Measurements from ENCODE around the gene CCDC47. TPM values are rescaled to one million over a fixed set of nuclear protein-coding genes. Genes with fewer than 3 reads are reported as not detected.

Gene CCDC47
- total RNA-seq, 1 donor from 2014 or later, result 92.8 TPM

DNA sequence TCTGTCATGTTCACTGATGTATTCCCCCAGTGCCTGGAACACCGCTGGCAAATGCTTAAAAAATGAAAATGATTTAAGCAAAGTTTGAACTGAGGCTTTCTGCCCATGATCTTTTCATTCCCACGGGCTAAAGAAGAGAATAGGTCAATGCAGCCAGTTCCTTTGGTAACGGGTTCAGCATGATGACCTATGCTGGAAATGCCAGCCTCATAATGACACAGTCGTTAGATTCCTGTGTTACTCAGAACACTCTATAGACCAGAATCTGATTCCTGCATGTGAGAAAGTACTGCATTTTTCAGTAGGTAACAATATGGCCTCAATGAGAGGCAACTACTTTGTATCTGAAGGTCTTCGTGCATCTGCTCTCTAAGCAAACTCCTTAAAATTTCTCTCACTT lies 54.4 kb downstream of the CCDC47 start:
- no peaks in the 10 kb centered on the region for H3K79me2 ChIP-seq (ENCODE audit: insufficient read depth, low read length)
- no peaks in the 10 kb centered on the region for H3K9me3 ChIP-seq (ENCODE audit: insufficient read depth, low read depth, low read length)
- H3K4me1 ChIP-seq (ENCODE audit: insufficient read depth, low read length), result no peaks in the 10 kb centered on the region
- no peak overlapping the region for H3K4me3 Mint-ChIP-seq (ENCODE audit: unreplicated experiment)
- H2AFZ ChIP-seq (ENCODE audit: low read depth, low read length), result no peak overlapping the region
- DNase-seq (ENCODE audit: low read depth) (no peak), FAIRE-seq (no peak)
- no peak overlapping the region for H3K4me2 ChIP-seq (ENCODE audit: low read length)
- TF ChIP-seq EZH2 (IDR thresholded peaks at IDR 0.05; ENCODE audit: insufficient read depth, low read length), result no peak
- TF ChIP-seq, protein P1, sequence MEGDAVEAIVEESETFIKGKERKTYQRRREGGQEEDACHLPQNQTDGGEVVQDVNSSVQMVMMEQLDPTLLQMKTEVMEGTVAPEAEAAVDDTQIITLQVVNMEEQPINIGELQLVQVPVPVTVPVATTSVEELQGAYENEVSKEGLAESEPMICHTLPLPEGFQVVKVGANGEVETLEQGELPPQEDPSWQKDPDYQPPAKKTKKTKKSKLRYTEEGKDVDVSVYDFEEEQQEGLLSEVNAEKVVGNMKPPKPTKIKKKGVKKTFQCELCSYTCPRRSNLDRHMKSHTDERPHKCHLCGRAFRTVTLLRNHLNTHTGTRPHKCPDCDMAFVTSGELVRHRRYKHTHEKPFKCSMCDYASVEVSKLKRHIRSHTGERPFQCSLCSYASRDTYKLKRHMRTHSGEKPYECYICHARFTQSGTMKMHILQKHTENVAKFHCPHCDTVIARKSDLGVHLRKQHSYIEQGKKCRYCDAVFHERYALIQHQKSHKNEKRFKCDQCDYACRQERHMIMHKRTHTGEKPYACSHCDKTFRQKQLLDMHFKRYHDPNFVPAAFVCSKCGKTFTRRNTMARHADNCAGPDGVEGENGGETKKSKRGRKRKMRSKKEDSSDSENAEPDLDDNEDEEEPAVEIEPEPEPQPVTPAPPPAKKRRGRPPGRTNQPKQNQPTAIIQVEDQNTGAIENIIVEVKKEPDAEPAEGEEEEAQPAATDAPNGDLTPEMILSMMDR (IDR thresholded peaks at IDR 0.05; ENCODE audit: insufficient read depth, low read depth, low read length), result no peak
- no peaks in the 10 kb centered on the region for H3K9me3 Mint-ChIP-seq (ENCODE audit: unreplicated experiment)
- no peak overlapping the region for H3K9ac ChIP-seq (ENCODE audit: low read length)
- H3K36me3 Mint-ChIP-seq (ENCODE audit: low read depth, unreplicated experiment), result peaks cover 3% of the 10 kb centered on the region
- peaks cover 9% of the 10 kb centered on the region for H3K4me1 Mint-ChIP-seq (ENCODE audit: low read depth, unreplicated experiment)
- H3K27me3 Mint-ChIP-seq (ENCODE audit: low read depth, unreplicated experiment), result no peaks in the 10 kb centered on the region
- H3K36me3 ChIP-seq (ENCODE audit: insufficient read depth, low read length), result no peaks in the 10 kb centered on the region
- no peaks in the 10 kb centered on the region for H3K27me3 ChIP-seq (ENCODE audit: insufficient read depth, low read length)
- no peak overlapping the region for H3K27ac ChIP-seq (ENCODE audit: low read depth, low read length)
- H3K4me3 ChIP-seq (ENCODE audit: insufficient read depth, low read depth, low read length), result no peak overlapping the region
- no peak overlapping the region for H3K27ac Mint-ChIP-seq (ENCODE audit: unreplicated experiment)
- peaks cover 3% of the 10 kb centered on the region for H4K20me1 ChIP-seq (ENCODE audit: insufficient read depth, low read length)

DNA sequence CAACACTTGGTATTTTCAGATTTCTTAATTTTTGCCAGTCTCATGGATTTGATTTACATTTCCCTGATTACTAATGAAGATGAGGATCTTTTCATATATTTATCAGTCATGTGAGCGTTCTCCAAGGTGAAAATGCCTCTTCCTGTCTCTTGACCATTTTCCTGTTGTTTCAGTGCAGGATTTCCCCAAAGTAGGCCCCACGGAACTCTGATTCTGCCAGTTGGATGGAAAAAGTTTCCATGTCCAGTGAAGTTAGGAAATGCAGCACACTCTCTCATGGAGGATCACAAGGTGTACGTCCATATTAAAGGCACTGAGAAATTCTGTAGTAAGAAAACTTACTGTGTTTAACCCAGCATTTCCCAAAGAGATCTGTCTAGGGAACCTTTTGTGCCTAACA lies 57.0 kb downstream of the CCDC47 start:
- H3K4me2 ChIP-seq (ENCODE audit: low read length), result no peak overlapping the region
- TF ChIP-seq, protein P1 (IDR thresholded peaks at IDR 0.05; ENCODE audit: insufficient read depth, low read depth, low read length), result no peak
- TF ChIP-seq EZH2 (IDR thresholded peaks at IDR 0.05; ENCODE audit: insufficient read depth, low read length), result no peak
- no peak for FAIRE-seq
- H3K4me3 ChIP-seq (ENCODE audit: insufficient read depth, low read depth, low read length), result no peak overlapping the region
- H2AFZ ChIP-seq (ENCODE audit: low read depth, low read length), result no peak overlapping the region
- peaks cover 3% of the 10 kb centered on the region for H4K20me1 ChIP-seq (ENCODE audit: insufficient read depth, low read length)
- H3K4me1 Mint-ChIP-seq (ENCODE audit: low read depth, unreplicated experiment), result peaks cover 9% of the 10 kb centered on the region
- no peak overlapping the region for H3K9ac ChIP-seq (ENCODE audit: low read length)
- no peak for DNase-seq (ENCODE audit: low read depth)
- H3K79me2 ChIP-seq (ENCODE audit: insufficient read depth, low read length), result no peaks in the 10 kb centered on the region
- no peaks in the 10 kb centered on the region for H3K9me3 ChIP-seq (ENCODE audit: insufficient read depth, low read depth, low read length)
- no peaks in the 10 kb centered on the region for H3K4me1 ChIP-seq (ENCODE audit: insufficient read depth, low read length)
- H3K4me3 Mint-ChIP-seq (ENCODE audit: unreplicated experiment), result peak overlapping the region; percentile 43
- no peaks in the 10 kb centered on the region for H3K9me3 Mint-ChIP-seq (ENCODE audit: unreplicated experiment)
- no peak overlapping the region for H3K27ac ChIP-seq (ENCODE audit: low read depth, low read length)
- no peaks in the 10 kb centered on the region for H3K27me3 Mint-ChIP-seq (ENCODE audit: low read depth, unreplicated experiment)
- H3K27me3 ChIP-seq (ENCODE audit: insufficient read depth, low read length), result no peaks in the 10 kb centered on the region
- no peak overlapping the region for H3K27ac Mint-ChIP-seq (ENCODE audit: unreplicated experiment)
- peaks cover 3% of the 10 kb centered on the region for H3K36me3 ChIP-seq (ENCODE audit: insufficient read depth, low read length)
- peaks cover 5% of the 10 kb centered on the region for H3K36me3 Mint-ChIP-seq (ENCODE audit: low read depth, unreplicated experiment)

DNA sequence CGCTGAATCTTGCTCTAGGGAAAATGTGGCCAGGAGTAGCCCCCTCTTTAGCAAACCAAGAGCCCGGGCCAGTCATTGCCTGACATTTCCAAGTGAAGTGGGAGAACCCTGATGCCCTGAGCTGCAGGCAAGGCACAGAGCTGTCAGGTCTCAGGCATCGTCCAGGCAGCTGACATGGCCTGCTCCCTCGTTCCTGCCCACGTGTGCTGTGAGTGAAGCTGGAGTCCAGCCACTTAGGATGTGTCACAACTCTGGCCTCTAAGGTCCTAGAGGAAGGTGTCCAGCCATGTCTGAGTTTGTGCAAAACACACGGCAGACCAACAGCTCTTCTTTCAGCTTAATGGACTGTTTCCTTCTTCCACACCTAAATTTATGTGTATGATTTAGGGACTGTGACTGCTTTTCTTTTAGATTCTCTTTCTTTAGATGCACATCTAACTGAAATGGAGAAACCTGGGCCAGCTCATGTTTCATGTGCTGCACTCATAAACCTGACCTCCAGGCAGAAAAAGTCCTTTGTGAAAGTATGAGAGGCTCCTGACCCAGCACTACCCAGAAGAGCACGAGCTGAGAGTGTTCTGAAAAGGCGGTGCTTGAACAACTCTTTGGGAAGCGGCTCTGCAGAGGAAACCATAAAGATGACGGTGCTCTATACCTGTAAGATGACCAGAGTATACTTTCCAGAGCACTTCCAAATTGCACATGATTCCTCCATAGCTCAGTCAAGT lies 58.7 kb downstream of the CCDC47 start:
- H3K27ac Mint-ChIP-seq (ENCODE audit: unreplicated experiment), result no peak overlapping the region
- no peak overlapping the region for H2AFZ ChIP-seq (ENCODE audit: low read depth, low read length)
- no peak for FAIRE-seq

More for the DNA sequence above, 58.7 kb downstream of the CCDC47 start:
- H3K9me3 ChIP-seq (ENCODE audit: insufficient read depth, low read depth, low read length), result no peaks in the 10 kb centered on the region
- H3K9ac ChIP-seq (ENCODE audit: low read length), result no peak overlapping the region
- H3K4me1 ChIP-seq (ENCODE audit: insufficient read depth, low read length), result no peaks in the 10 kb centered on the region
- H3K27ac ChIP-seq (ENCODE audit: low read depth, low read length), result no peak overlapping the region
- DNase-seq (ENCODE audit: low read depth), result peak; percentile 34
- no peak overlapping the region for H3K4me3 Mint-ChIP-seq (ENCODE audit: unreplicated experiment)
- TF ChIP-seq, protein P1 (IDR thresholded peaks at IDR 0.05; ENCODE audit: insufficient read depth, low read depth, low read length), result no peak
- no peak for TF ChIP-seq EZH2 (IDR thresholded peaks at IDR 0.05; ENCODE audit: insufficient read depth, low read length)
- H3K36me3 Mint-ChIP-seq (ENCODE audit: low read depth, unreplicated experiment), result peaks cover 17% of the 10 kb centered on the region
- H3K4me3 ChIP-seq (ENCODE audit: insufficient read depth, low read depth, low read length), result no peak overlapping the region
- H3K27me3 Mint-ChIP-seq (ENCODE audit: low read depth, unreplicated experiment), result no peaks in the 10 kb centered on the region
- H3K36me3 ChIP-seq (ENCODE audit: insufficient read depth, low read length), result peaks cover 10% of the 10 kb centered on the region
- H4K20me1 ChIP-seq (ENCODE audit: insufficient read depth, low read length), result peaks cover 3% of the 10 kb centered on the region
- peaks cover 9% of the 10 kb centered on the region for H3K4me1 Mint-ChIP-seq (ENCODE audit: low read depth, unreplicated experiment)
- H3K9me3 Mint-ChIP-seq (ENCODE audit: unreplicated experiment), result no peaks in the 10 kb centered on the region
- no peak overlapping the region for H3K4me2 ChIP-seq (ENCODE audit: low read length)
- H3K27me3 ChIP-seq (ENCODE audit: insufficient read depth, low read length), result no peaks in the 10 kb centered on the region
- H3K79me2 ChIP-seq (ENCODE audit: insufficient read depth, low read length), result no peaks in the 10 kb centered on the region
